Measurements from ENCODE around the gene FHL1. TPM values are rescaled to one million over a fixed set of nuclear protein-coding genes. Genes with fewer than 3 reads are reported as not detected.

Gene FHL1
- polyA plus RNA-seq, 1 donor, result 1,206 TPM

DNA sequence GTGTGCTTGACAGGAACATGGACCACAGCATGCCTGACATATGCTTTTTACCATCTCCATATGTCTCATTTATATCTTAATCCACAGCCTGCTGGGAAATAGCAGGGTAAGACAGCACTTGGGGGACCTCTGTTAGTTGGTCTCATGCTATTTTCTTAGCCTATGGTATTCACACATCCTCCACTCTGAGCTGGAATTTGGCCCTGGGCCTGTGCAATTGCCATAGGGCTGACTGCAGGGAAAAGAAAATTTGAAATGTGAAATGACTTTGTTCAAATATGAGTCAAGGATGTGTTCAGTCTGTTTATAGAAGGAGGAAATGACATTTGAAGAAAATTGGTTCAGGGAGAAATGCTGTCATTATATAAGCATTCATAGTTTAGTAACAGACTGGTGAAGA is 113.4 kb downstream of the FHL1 start:
- DNase-seq, result no peak

Other genes starting within 250 kb of the FHL1 start
- 17.8 TPM for gene MMGT1, start 173.5 kb upstream of the FHL1 start, polyA plus RNA-seq (ENCODE audit: insufficient read length)
- gene SLC9A6, start 162.1 kb upstream of the FHL1 start, polyA plus RNA-seq (ENCODE audit: insufficient read length), result 7.7 TPM
- gene MAP7D3, start 103.9 kb downstream of the FHL1 start, polyA plus RNA-seq (ENCODE audit: insufficient read length), result 10.6 TPM
- gene ADGRG4, start 153.4 kb downstream of the FHL1 start, polyA plus RNA-seq (ENCODE audit: insufficient read length), result not detected

Data from hindlimb muscle (tissue), 1 donor.